Tibial nerve (tissue), 3 donors: ENCODE results near the gene GINS1.

Experiments
- CTCF ChIP-seq, 5 experiments: fragments of 200-600 bp in 3 of 5; fragments of 450-650 bp in 2 of 5; sonication (generic) in 3 of 5; IDR thresholded peaks; one replicate each; pipeline ENCODE4 v1.5.1; 2016 to 2019; ENCODE audit warnings: antibody characterized with exemption in 5 of 5, mild to moderate bottlenecking in 3 of 5, moderate library complexity in 2 of 5
- POLR2A ChIP-seq, 2 donors: fragments of 450-650 bp; IDR thresholded peaks; one replicate each; pipeline ENCODE4 v1.6.1; 2017; ENCODE audit warnings: antibody characterized with exemption in 2 of 2, mild to moderate bottlenecking in 2 of 2, moderate library complexity in 2 of 2

GRCh38 chr20:25459916-25460535, 52.6 kb downstream of the GINS1 start:
- TF ChIP-seq CTCF (IDR thresholded peaks at IDR 0.05) = no peak
- TF ChIP-seq POLR2A (IDR thresholded peaks at IDR 0.05) = no peak
